Measurements from ENCODE around the gene AGRN. TPM values are rescaled to one million over a fixed set of nuclear protein-coding genes. Genes with fewer than 3 reads are reported as not detected.
"Not testable (repeated sequence)": the region's sequence is repeated elsewhere in the genome, so short reads cannot be mapped to it uniquely, and the experiment has no call there.

AGRN gene
- polyA plus RNA-seq, 3 donors = 178 to 219 (median 182) TPM

GRCh38 chr1:999725-1000356 lies 20.1 kb upstream of the AGRN start, which contains the start of gene HES4:
Gene HES4 (minus strand): TSS chr1:1000097. CDS start chr1:999973, 124 bp downstream.
- peak in 1 of 3 donors; percentile 81 for DNase-seq (ENCODE audit: low read depth in 3 of 3, low spot score in 2 of 3)

DNA sequence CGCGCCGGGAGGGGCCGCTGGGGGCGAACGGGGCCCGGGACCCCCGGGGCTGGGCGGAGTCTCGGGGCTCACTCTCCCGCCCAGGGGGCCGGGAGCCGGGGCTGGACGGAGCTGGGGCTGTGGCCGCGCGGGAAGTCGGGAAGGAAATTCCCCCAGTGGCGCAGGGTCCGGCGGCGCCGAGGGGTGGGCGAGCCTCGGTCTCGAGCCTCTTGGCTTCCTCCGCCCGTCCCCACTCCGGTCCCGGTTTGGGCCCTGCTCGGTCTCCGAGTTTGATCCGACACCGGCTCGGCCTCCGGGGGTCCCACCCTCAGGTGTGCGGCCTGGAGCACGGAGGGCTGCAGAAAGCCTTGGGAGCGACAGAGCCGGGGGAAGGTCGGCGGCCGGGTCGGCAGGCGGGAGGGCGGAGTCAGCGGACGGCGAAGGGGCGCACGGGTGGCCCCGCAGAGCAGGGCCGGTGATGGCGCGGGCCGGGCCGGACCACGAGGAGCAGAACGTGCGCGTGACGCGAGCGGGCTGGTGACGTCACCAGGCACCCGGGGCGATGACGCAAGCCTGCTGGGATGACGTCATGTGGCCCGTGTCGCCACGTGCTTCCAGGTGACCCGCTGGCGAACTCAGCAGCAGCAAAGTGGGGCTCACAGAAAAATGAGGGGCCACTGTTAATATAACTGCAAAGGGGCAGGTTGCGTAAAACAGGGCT lies 19.4 kb upstream of the AGRN start:
- no peak for DNase-seq (ENCODE audit: low read depth in 3 of 3, low spot score in 2 of 3)

- no peak for DNase-seq (ENCODE audit: low read depth in 3 of 3, low spot score in 2 of 3)
These were observed 18.7 kb upstream of the AGRN start for GRCh38 chr1:1001057-1001783.

DNA sequence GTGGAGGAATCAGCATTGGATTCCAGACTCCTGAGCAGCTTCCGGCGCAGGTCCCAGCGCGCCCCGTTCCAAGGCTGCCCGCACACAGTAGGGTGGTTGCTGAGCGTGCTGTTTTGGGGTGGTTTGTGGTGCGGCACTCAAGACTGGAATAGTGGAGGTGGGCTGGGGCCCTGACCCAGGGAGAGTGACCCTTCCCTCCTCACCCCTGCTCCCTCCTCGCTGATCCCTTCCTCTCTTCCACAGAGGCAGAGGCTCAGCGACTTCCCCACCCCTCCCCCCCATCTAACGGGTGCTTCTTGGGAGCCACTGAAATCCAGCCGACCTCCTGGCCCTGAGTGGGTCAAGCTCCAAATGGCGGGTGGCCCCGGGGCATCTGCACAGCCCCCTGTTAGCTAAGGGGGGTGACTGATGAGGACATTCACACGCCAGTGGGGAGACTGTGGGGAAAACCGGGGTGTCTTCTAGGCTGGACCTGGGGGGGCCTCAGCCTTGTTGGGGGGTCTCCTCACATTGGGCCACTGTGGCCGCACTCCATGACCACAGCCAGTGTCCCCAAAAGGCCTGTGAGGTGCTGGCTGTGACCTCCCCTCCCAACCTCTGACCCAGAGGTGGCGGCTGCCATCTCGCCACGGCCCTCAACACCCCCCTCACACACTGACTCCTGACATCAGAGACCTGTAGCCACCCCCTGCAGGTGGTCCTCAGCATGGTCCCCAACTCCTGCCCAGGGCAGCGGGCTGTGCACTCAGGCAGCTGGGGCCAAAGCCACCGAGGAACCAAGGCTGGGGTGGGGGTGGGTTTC lies 16.1 kb upstream of the AGRN start:
- DNase-seq (ENCODE audit: low read depth in 3 of 3, low spot score in 2 of 3) = no peak

DNA sequence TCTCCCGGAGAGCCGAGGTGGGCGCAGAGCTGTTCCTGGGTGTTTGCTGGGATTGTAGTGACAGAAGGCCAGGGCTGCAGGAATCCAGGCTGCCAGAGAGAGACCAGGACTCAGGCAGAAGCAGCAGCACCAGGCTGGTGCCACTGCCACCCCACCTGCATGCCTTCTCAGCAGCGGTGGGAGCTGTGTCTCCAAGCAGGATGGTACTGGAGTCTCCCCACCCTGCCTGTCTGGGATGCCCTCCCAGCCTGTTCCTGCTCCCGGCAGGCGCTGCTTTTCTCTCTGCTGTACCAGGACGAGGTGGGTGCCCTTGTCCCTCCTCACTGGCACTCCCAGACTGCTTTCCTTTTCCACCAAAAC lies 15.5 kb upstream of the AGRN start:
- no peak for DNase-seq (ENCODE audit: low read depth in 3 of 3, low spot score in 2 of 3)

DNA sequence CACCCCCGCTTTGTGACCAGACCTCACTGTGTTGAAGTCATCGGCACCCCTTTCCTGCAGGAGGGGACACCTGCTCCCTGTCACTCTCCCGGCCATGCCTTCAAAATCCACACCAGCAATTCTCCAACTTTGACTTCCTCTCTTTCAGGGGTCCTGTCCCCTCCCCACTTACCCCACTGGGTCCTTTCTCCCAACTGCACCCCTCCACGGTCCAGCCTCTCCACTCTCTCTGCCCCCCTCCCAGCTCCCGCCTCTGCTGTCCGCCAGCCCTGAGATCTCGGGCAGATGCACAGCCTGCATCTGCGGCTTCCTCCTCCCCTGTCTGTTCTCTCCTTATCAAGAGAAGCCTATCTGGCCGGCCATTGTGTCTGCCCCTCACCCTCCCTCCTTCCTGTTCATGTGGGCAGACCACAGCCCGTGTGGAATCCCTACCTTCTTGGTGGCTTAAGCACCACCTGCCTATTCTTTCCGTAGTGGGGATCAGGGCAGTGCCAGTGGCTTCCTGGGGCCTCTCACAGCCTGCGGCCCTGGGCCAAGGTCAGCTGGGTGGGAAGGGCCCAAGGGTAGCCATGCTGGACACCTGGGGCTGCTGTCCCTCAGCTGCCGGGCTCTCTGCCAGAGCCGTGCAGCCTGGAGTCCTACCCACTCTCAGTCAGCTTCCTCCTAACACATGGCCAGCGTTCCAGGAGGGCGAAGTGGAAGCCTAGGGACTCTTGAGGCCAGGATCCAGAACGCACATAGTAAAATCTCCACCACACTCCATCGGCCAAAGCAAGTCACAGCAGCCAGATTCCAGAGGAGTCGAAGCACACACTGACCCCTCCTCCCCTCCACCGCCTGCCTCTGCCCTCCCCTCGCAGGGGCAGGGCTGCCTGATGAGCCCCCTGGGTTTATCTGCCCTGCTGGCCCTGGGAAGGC lies 14.9 kb upstream of the AGRN start:
- DNase-seq (ENCODE audit: low read depth in 3 of 3, low spot score in 2 of 3) = no peak

GRCh38 chr1:1005774-1006304 lies 14.1 kb upstream of the AGRN start:
- no peak for DNase-seq (ENCODE audit: low read depth in 3 of 3, low spot score in 2 of 3)

GRCh38 chr1:1006305-1007159 lies 13.4 kb upstream of the AGRN start:
- no peak for DNase-seq (ENCODE audit: low read depth in 3 of 3, low spot score in 2 of 3)

GRCh38 chr1:1010131-1010530 lies 9.8 kb upstream of the AGRN start:
- DNase-seq (ENCODE audit: low read depth in 3 of 3, low spot score in 2 of 3) = not testable (repeated sequence)

- DNase-seq (ENCODE audit: low read depth in 3 of 3, low spot score in 2 of 3) = no peak
These were observed 8.4 kb upstream of the AGRN start for GRCh38 chr1:1011396-1011949.

GRCh38 chr1:1012736-1013104 lies 7.2 kb upstream of the AGRN start:
- not testable (repeated sequence) for DNase-seq (ENCODE audit: low read depth in 3 of 3, low spot score in 2 of 3)

- no peak for DNase-seq (ENCODE audit: low read depth in 3 of 3, low spot score in 2 of 3)
These were observed 6.6 kb upstream of the AGRN start, which contains the start of gene ISG15 for GRCh38 chr1:1013105-1013921. Gene ISG15 (plus strand): TSS chr1:1013497. CDS start chr1:1013574, 77 bp downstream.

DNA sequence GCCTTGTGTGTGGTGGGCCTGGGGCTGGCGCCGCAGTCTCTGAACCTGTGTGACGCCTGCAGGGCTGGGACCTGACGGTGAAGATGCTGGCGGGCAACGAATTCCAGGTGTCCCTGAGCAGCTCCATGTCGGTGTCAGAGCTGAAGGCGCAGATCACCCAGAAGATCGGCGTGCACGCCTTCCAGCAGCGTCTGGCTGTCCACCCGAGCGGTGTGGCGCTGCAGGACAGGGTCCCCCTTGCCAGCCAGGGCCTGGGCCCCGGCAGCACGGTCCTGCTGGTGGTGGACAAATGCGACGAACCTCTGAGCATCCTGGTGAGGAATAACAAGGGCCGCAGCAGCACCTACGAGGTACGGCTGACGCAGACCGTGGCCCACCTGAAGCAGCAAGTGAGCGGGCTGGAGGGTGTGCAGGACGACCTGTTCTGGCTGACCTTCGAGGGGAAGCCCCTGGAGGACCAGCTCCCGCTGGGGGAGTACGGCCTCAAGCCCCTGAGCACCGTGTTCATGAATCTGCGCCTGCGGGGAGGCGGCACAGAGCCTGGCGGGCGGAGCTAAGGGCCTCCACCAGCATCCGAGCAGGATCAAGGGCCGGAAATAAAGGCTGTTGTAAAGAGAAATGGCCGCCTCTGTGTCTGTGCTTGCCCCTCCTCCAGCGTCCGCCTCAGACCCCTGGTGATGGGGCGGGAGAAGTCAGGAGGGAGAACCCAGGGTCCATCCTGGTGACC lies 5.8 kb upstream of the AGRN start:
- no peak for DNase-seq (ENCODE audit: low read depth in 3 of 3, low spot score in 2 of 3)

DNA sequence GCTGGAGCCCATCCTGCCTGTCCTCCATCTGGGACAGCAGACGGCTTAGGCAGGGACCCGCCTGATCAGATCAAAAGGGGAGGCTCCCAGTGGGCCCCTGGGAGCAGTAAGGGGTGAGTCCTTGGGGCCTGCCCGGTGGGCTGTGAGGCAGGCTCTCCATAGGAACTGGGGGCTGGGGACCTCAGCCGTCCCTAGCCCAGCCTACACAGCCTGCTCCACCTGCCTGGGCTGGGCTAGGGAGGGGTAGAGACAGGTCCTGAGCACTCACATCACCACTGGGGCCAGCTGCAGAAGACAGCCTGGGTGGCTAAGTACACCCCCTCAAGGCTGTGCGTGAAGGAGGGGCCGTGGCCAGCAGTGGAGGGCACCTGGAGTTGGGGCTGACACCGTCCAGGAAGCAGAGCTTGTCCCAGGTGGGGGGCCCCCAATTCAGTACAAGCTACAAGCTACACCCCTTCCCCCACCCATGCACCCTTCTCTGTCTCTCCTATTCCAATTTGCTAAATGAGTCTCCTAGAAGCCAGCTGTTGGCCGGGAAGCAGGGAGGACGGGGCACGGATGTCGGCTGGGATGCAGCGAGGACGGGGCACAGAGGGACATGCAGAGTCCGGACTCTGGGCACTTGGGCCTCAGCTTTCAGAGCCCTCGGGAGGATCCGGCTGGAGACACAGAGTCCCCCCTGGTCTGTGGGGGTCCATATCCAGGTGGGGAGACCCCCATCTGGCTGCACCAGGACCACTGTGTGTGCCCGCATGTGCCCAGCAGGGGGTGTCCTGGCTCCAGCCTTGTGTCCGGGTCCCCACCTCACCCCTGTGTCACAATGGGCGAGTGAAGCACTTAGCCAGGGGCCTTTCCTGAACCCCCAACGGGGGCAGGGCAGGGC lies 4.9 kb upstream of the AGRN start:
- no peak for DNase-seq (ENCODE audit: low read depth in 3 of 3, low spot score in 2 of 3)

DNA sequence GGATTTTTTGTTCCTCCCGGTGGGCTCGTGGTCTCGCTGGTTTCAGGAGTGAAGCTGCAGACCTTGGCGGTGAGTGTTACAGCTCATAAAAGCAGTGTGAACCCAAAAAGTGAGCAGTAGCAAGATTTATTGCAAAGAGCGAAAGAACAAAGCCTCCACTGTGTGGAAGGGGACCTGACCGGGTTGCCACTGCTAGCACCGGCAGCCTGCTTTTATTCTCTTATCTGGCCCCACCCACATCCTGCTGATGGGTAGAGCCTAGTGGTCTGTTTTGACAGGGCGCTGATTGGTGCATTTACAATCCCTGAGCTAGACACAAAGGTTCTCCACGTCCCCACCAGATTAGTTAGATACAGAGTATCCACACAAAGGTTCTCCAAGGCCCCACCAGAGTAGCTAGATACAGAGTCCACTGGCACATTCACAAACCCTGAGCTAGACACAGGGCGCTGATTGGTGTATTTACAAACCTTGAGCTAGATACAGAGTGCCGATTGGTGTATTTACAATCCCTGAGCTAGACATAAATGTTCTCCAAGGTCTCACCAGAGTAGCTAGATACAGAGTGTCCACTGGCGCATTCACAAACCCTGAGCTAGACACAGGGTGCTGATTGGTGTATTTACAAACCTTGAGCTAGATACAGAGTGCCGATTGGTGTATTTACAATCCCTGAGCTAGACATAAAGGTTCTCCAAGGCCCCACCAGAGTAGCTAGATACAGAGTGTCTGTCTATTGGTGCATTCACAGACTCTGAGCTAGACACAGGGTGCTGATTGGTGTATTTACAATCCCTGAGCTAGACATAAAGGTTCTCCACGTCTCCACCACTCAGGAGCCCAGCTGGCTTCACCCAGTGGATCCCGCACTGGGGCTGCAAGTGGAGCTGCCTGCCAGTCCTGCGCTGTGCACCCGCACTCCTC lies 2.3 kb upstream of the AGRN start:
- not testable (repeated sequence) for DNase-seq (ENCODE audit: low read depth in 3 of 3, low spot score in 2 of 3)

Measured in right renal cortex interstitium (tissue), 3 donors.